BLaER1 treated with 17β-estradiol and CSF1 and Interleukin-3, amounts not matched to agents 10 nM and 100 nM (cell line): Measurements from ENCODE around the gene QSOX2.

Source experiments
- H3K27ac ChIP-seq, 11 experiments: shearing (Covaris generic); formaldehyde crosslinking; 2 replicates each; pipeline ENCODE4 v1.8.1; 2022
- H3K27me3 ChIP-seq, 11 experiments: shearing (Covaris generic); formaldehyde crosslinking; 2 replicates each; pipeline ENCODE4 v1.8.1; 2022
- H3K36me3 ChIP-seq, 11 experiments: shearing (Covaris generic); formaldehyde crosslinking; 2 replicates each; pipeline ENCODE4 v1.8.1; 2022
- H3K4me1 ChIP-seq, 10 experiments: shearing (Covaris generic); formaldehyde crosslinking; 2 replicates each; pipeline ENCODE4 v1.8.1; 2022
- H3K4me2 ChIP-seq, 11 experiments: shearing (Covaris generic); formaldehyde crosslinking; 2 replicates each; pipeline ENCODE4 v1.8.1; 2022
- H3K4me3 ChIP-seq, 10 experiments: shearing (Covaris generic); formaldehyde crosslinking; 2 replicates each; pipeline ENCODE4 v1.8.1; 2022
- H3K9ac ChIP-seq, 11 experiments: shearing (Covaris generic); formaldehyde crosslinking; 2 replicates each; pipeline ENCODE4 v1.8.1; 2022
- H3K9me3 ChIP-seq, 11 experiments: shearing (Covaris generic); formaldehyde crosslinking; replicated peaks in 1 of 11; 2 replicates each; pipeline ENCODE4 v1.8.1; 2022
- H4K20me1 ChIP-seq, 11 experiments: shearing (Covaris generic); formaldehyde crosslinking; 2 replicates each; pipeline ENCODE4 v1.8.1; 2022
- Cebpa-rat ChIP-seq, 11 experiments: shearing (Covaris generic); IDR thresholded peaks; 2 replicates each; pipeline ENCODE4 v1.8.1; 2022

QSOX2 gene

GRCh38 chr9:136245219-136246150 lies at the start of gene QSOX2:
Gene QSOX2, minus strand, starts transcription at chr9:136245812. Its CDS starts 9 bp downstream, at chr9:136245803.
- peak within 1 kb of the TSS; percentile 75 to 88 (median 83) for H3K9ac ChIP-seq
- H3K4me3 ChIP-seq: peak within 1 kb of the TSS; percentile 70 to 98 (median 92)
- peaks cover 0 to 23% (median 0%) of the 10 kb centered on the region in 11 experiments; a peak in 4 of 22 replicates for H3K27me3 ChIP-seq
- TF ChIP-seq Cebpa-rat (IDR thresholded peaks at IDR 0.05): no peak
- H3K36me3 ChIP-seq: peaks cover 0 to 15% (median 0%) of the 10 kb centered on the region in 11 experiments; a peak in 6 of 22 replicates
- H3K27ac ChIP-seq: peak within 1 kb of the TSS; percentile 38 to 88 (median 81); a peak in 21 of 22 replicates
- H3K4me2 ChIP-seq: peak within 1 kb of the TSS; percentile 89 to 100 (median 95)
- peaks cover 49 to 86% (median 74%) of the 10 kb centered on the region in 10 experiments for H3K4me1 ChIP-seq
- H4K20me1 ChIP-seq: peaks cover 22 to 54% (median 50%) of the 10 kb centered on the region in 11 experiments; a peak in 21 of 22 replicates
- no peaks in the 10 kb centered on the region for H3K9me3 ChIP-seq

- no peak overlapping the region for H3K9ac ChIP-seq
- TF ChIP-seq Cebpa-rat (IDR thresholded peaks at IDR 0.05): no peak
- H3K27ac ChIP-seq: no peak overlapping the region
- peaks cover 0 to 41% (median 26%) of the 10 kb centered on the region in 10 experiments; a peak in 16 of 20 replicates for H3K4me1 ChIP-seq
- peaks cover 0 to 21% (median 0%) of the 10 kb centered on the region in 11 experiments; a peak in 2 of 22 replicates for H4K20me1 ChIP-seq
- no peak overlapping the region for H3K4me3 ChIP-seq
- no peaks in the 10 kb centered on the region for H3K27me3 ChIP-seq
- H3K4me2 ChIP-seq: no peak overlapping the region
- H3K9me3 ChIP-seq: peaks cover 0 to 4% (median 0%) of the 10 kb centered on the region in 11 experiments; a peak in 1 of 22 replicates
- H3K36me3 ChIP-seq: no peaks in the 10 kb centered on the region
These were observed 49.4 kb upstream of the QSOX2 start for GRCh38 chr9:136295055-136295454.

- no peak for TF ChIP-seq Cebpa-rat (IDR thresholded peaks at IDR 0.05)
- Histone ChIP-seq H3K9ac (no peak overlapping the region), H3K4me1 (peaks cover 0 to 40% (median 20%) of the 10 kb centered on the region in 10 experiments; a peak in 16 of 20 replicates), H3K4me2 (no peak overlapping the region), H3K27ac (no peak overlapping the region), H4K20me1 (peaks cover 0 to 21% (median 0%) of the 10 kb centered on the region in 11 experiments; a peak in 2 of 22 replicates), H3K4me3 (no peak overlapping the region), H3K36me3 (no peaks in the 10 kb centered on the region), H3K9me3 (peaks cover 0 to 4% (median 0%) of the 10 kb centered on the region in 11 experiments; a peak in 1 of 22 replicates), H3K27me3 (no peaks in the 10 kb centered on the region)
These were observed 48.8 kb upstream of the QSOX2 start for GRCh38 chr9:136294437-136294836.

GRCh38 chr9:136293476-136294077 lies 48.0 kb upstream of the QSOX2 start:
- peaks cover 0 to 34% (median 13%) of the 10 kb centered on the region in 10 experiments; a peak in 13 of 20 replicates for H3K4me1 ChIP-seq
- TF ChIP-seq Cebpa-rat (IDR thresholded peaks at IDR 0.05): no peak
- H4K20me1 ChIP-seq: peaks cover 0 to 21% (median 0%) of the 10 kb centered on the region in 11 experiments; a peak in 2 of 22 replicates
- no peak overlapping the region for H3K4me3 ChIP-seq
- peaks cover 0 to 4% (median 0%) of the 10 kb centered on the region in 11 experiments; a peak in 1 of 22 replicates for H3K9me3 ChIP-seq
- H3K27ac ChIP-seq: no peak overlapping the region
- H3K27me3 ChIP-seq: no peaks in the 10 kb centered on the region
- no peaks in the 10 kb centered on the region for H3K36me3 ChIP-seq
- no peak overlapping the region for H3K4me2 ChIP-seq
- H3K9ac ChIP-seq: no peak overlapping the region

- Histone ChIP-seq H3K27me3 (no peaks in the 10 kb centered on the region), H3K9ac (no peak overlapping the region), H3K9me3 (peaks cover 0 to 4% (median 0%) of the 10 kb centered on the region in 11 experiments; a peak in 1 of 22 replicates), H3K4me1 (peaks cover 0 to 29% (median 9%) of the 10 kb centered on the region in 10 experiments; a peak in 13 of 20 replicates), H3K27ac (no peak overlapping the region), H3K36me3 (no peaks in the 10 kb centered on the region), H3K4me3 (no peak overlapping the region), H3K4me2 (no peak overlapping the region), H4K20me1 (peaks cover 0 to 21% (median 0%) of the 10 kb centered on the region in 11 experiments; a peak in 2 of 22 replicates)
- TF ChIP-seq Cebpa-rat (IDR thresholded peaks at IDR 0.05): no peak
These were observed 47.2 kb upstream of the QSOX2 start for GRCh38 chr9:136292591-136293448.

- Histone ChIP-seq H3K4me3 (no peak overlapping the region), H3K4me1 (peaks cover 0 to 22% (median 4%) of the 10 kb centered on the region in 10 experiments; a peak in 13 of 20 replicates)
- TF ChIP-seq Cebpa-rat (IDR thresholded peaks at IDR 0.05): no peak
These were observed 46.5 kb upstream of the QSOX2 start for GRCh38 chr9:136292026-136292538.

GRCh38 chr9:136291306-136292025 lies 45.9 kb upstream of the QSOX2 start:
- H3K4me2 ChIP-seq: no peak overlapping the region
- H3K9ac ChIP-seq: no peak overlapping the region
- no peaks in the 10 kb centered on the region for H3K27me3 ChIP-seq
- H3K36me3 ChIP-seq: no peaks in the 10 kb centered on the region
- TF ChIP-seq Cebpa-rat (IDR thresholded peaks at IDR 0.05): no peak
- peaks cover 0 to 22% (median 0%) of the 10 kb centered on the region in 11 experiments; a peak in 3 of 22 replicates for H4K20me1 ChIP-seq
- peaks cover 0 to 16% (median 0%) of the 10 kb centered on the region in 10 experiments; a peak in 3 of 20 replicates for H3K4me1 ChIP-seq
- no peak overlapping the region for H3K27ac ChIP-seq
- no peak overlapping the region for H3K4me3 ChIP-seq
- H3K9me3 ChIP-seq: peaks cover 0 to 4% (median 0%) of the 10 kb centered on the region in 11 experiments; a peak in 1 of 22 replicates

More at GRCh38 chr9:136292026-136292538, 46.5 kb upstream of the QSOX2 start:
- no peaks in the 10 kb centered on the region for H3K27me3 ChIP-seq
- no peak overlapping the region for H3K4me2 ChIP-seq
- peaks cover 0 to 26% (median 0%) of the 10 kb centered on the region in 11 experiments; a peak in 2 of 22 replicates for H4K20me1 ChIP-seq
- H3K27ac ChIP-seq: no peak overlapping the region
- H3K36me3 ChIP-seq: no peaks in the 10 kb centered on the region
- no peak overlapping the region for H3K9ac ChIP-seq
- peaks cover 0 to 4% (median 0%) of the 10 kb centered on the region in 11 experiments; a peak in 1 of 22 replicates for H3K9me3 ChIP-seq
